RPMI8226 (cell line): ENCODE results near the gene TBCD.

ENCODE experiments used
- DNase-seq: peaks from one replicate; pipeline ENCODE4 v3.0.0-alpha.2; 2015

Gene TBCD

GRCh38 chr17:82909322-82909904 lies 157.5 kb downstream of the TBCD start:
- DNase-seq: no peak

- no peak for DNase-seq
Observed at GRCh38 chr17:82910041-82910481, 158.2 kb downstream of the TBCD start.

DNA sequence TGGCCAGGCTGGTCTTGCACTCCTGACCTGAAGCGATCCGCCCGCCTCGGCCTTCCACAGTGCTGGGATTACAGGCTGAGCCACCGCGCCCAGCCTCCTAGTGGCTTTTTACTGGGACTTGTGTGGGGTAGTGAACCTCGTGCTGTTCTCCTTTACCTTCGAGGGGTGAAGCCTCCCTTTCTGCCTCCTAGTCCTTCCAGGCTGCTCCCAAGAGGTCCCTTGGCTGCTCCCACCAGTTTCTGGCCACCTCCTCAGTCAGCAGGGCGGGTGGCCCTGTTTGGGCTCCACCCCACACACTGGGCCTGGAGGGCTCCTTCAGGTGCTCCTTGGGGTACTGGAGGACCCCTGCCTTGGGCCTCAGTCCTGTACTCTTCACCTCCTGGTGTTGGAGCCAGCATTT lies 158.9 kb downstream of the TBCD start:
- DNase-seq: no peak

DNA sequence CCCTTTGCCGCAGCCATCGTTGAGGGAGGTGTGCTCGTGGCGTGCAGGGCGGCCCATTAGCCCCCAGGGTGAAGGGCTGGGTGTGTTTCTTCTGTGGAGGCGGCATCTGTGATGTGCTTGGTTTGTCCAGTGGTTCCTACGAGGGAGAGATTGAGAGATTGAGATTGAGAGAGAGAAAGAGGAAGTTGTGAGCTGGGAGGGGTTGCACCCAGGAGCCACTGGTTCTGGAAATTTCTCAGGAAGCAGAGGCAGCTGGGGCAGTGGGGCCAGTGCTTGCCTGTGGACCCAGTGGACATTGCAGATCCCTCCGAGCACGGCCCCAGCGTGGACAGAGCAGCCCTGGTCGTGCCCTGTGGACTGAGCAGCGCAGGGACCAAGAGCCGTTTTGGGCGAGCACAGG lies 160.0 kb downstream of the TBCD start:
- DNase-seq: no peak

DNA sequence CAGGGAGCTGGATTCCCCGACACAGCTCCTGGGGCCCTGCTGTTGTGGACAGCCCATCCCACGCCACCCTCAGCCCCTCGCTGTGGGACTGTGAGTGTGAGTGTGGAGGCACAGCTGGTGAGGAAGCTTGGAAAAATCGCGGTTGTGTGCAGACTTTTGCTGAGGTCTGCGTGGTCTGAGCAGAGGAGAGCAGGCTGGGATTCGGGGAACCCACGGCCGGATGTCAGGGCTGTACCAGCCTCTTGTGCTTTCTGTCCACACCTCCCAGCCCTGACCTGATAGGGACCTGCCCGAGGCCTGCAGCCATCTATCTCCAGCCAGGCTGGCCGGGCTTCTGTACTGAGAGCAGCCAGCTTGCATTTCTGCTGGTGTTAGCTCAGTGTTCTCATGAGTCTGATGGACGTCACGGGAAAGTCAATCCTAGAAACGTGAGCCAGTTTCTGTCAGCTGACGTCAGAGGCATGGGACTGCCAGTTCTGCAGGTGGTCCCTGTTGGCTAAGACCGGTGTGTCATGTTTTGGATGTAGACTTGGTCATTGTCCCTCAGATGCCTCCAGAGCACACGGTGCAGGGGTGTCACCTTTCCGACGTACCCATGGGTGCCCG lies 160.7 kb downstream of the TBCD start:
- DNase-seq: no peak

- DNase-seq: no peak
Observed at GRCh38 chr17:82913304-82914043, 161.6 kb downstream of the TBCD start.

DNA sequence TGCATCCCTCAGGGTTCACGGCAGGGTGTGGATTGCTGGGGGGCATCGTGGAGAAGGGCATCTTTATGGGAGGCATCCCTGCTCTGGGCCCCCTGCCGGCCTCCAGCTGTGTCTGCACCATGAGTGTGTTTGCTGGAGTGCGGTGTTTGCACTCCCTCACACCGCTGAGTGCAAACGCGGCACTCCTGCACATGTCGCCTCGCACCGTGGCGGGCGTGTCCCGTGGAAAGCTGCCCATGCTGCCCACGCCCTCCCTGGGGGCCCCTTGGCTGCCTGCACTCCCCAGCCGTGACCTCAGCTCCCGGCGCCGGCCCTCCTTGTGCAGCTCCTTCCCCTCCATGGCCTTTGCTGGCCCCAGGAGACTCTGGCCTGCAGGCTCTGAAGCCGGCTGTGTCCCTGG lies 162.5 kb downstream of the TBCD start:
- no peak for DNase-seq

DNA sequence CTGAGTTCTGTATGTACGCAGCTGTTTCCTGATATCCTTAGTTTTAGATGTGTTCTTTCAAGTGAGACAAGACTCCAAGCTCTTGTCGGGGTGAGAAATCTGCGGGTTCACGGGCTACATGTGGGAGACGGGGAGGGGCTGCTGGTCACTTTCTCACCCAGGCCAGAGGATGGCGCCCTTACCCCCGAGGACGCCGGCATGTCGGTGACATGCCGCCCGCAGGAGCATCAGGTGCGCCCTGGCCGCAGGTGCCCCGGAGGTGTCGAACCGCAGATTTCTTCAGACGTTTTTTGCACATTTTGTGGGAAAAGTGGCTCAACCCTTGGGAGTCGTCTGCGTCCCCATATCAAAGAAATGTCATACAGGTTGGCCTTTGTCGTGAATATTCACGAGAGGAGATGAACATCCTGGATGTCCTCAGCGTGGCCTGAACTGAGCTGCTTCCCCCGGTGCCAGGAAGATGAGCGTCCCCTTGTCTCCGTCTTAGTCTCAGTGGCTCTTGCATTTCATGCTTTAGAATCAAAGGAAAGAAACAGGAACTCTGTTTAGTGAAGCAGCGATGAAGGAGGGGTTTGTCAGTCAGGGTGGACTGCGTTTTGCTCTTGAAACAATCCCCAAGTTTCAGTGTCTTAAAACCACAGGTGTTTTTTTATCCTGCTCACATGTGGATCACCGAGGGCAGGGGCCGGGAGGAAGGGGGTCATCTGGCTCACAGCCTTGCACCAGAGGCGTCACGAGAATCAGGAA lies 163.3 kb downstream of the TBCD start:
- no peak for DNase-seq

DNA sequence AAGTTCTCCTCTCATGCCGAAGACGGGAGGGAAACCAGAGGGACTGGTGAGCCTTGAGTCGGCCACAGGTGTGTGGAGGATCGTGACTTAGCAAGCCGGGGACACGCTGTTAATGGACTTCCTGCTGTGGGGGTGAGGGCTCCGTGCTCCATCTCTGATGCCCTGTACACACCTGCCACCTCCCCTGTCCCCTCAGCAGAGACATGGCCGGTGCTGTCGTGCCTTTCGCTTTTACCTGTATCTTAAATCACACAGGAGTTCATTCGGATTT lies 163.8 kb downstream of the TBCD start:
- DNase-seq: no peak

DNA sequence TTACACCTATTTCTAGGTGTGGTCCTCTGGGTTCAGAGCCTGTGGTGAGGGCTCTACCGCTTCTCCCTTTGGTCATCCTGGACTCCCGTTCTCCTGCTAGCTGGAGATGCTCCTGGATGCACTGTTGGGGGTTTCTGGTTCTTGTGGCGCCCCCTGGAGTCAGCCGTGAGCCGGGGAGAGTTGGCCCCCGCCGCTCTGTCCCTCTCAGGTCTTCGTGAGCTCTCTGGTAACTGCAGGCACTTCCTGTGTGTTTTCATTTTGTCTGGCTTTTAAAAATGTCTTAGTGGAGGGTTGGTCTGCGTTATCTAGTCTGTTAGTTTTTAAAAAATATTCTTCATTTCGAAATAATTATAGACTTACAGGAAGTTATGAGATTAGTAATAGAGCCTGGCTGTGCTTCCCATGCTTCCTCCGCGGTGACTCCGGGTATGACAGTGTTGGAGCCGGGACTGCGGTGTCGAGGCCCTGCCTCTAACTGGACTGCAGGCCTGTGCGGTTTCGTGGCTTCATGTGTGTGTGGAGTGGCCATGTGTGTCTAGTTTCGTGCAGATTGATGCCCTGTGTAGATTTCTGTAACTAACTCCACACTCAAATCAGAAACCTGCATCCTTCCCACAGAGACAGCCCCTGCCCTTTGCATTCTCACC lies 166.0 kb downstream of the TBCD start:
- DNase-seq: no peak

- no peak for DNase-seq
Observed at GRCh38 chr17:82918508-82918907, 166.6 kb downstream of the TBCD start.

DNA sequence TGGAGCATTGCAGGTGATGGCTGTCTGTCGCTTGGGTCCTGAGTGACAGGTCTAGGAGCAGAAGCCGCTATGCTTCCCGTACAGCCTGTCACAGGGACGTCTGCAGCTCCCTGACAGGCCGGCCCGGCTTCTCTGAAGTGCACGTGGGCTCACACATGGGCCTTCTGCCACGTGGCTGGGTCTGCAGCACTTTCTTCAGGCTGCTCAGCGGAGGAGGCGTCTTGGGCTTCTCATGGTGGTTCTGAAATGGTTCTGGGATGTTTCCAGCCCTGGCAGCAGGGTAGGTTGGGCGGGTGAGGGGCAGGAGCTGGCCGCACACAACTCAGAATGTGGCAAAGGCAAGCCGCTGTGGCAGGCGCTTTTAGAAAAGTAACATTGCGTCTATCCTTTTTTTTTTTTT lies 168.3 kb downstream of the TBCD start:
- DNase-seq: no peak

GRCh38 chr17:82920715-82921114 lies 168.8 kb downstream of the TBCD start:
- no peak for DNase-seq

- DNase-seq: no peak
Observed at GRCh38 chr17:82921426-82921825, 169.6 kb downstream of the TBCD start.

- DNase-seq: no peak
Observed at GRCh38 chr17:82922646-82923045, 170.8 kb downstream of the TBCD start.

DNA sequence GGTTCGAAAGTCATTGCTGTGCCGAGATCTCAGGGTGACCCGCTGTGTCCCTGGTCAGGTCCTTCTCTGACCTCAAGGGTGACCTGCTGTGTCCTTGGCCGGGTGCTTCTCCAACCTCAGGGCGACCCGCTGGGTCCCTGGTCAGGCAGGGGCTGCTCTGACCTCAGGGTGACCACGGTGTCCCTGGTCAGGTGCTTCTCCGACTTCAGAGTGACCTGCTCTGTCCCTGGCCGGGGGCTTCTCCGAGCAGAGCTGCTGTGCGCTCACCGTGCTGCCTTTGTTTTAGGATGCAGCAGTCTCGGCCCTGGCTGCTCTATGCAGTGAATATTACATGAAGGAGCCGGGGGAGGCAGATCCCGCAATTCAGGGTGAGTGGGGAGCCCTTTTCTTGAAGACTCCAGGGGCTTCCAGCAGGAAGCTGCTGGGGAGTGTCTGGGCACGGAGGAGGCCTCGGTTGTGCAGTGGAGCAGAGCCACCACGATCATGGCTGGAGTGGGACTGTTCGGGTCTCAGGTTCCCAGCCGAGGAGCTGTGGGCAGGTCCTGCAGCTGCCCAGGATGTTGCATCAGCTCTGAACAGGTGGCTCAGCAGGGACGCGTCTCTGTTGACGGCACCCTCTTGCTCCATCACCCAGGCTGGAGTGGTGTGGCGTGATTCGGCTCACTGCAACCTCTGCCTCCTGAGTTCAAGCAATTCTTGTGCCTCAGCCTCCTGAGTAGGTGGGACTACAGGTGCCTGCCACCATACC lies 171.7 kb downstream of the TBCD start:
- DNase-seq: no peak

DNA sequence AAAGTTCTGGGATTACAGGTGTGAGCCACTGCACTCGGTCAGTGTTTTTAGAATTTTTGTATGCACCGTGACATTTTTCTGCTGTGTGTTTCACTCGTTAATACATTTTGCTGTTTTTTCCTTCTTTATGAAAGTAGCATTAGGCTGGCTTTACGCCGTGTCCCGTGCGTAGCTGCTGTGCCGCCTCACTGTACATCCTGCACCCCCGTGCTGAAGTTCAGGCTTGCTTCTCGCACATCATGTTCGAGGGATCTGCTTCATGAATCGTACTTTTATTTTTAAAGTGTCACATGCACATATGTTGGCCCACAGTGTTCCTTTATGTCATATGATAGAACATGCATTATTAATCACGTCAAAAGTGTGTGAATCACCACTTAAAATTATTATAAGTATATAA lies 172.3 kb downstream of the TBCD start:
- DNase-seq: no peak

DNA sequence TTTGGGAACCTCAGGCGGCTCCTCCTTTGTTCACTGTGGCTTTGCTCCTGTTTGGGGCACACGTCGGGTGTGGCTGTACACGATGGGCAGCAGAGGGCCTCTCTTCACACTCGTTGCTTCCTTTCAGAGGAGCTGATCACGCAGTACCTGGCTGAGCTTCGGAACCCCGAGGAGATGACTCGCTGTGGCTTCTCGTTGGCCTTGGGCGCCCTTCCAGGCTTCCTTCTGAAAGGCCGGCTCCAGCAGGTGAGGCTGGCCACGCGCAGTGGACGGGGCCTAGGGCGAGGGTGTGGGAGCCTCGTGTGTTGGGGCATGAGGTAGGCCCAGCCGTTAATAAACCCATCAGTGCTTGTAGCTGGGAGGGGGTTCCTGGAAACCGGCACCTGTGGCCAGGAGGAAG lies 172.9 kb downstream of the TBCD start:
- no peak for DNase-seq

DNA sequence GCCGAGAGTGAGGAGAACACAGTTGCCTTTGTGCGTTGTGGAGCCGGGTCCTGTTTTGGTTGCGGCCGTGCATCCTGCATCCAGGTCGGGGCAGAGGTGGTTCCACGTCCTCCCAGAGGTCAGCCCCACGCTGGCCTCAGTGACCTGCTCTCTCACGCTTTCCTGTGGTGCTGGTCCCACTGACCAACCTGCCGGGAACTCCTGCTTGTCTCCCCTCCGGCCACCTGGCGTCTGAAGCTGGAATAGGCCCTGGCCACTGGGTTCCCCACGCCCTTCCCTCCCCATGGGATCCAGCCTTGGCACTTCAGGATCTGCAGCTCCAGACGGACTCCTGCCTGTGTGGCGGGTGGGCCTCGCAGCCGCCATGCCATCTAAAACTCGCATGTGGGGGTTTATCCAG lies 173.5 kb downstream of the TBCD start:
- DNase-seq: no peak

GRCh38 chr17:82926081-82926480 lies 174.2 kb downstream of the TBCD start:
- DNase-seq: no peak

DNA sequence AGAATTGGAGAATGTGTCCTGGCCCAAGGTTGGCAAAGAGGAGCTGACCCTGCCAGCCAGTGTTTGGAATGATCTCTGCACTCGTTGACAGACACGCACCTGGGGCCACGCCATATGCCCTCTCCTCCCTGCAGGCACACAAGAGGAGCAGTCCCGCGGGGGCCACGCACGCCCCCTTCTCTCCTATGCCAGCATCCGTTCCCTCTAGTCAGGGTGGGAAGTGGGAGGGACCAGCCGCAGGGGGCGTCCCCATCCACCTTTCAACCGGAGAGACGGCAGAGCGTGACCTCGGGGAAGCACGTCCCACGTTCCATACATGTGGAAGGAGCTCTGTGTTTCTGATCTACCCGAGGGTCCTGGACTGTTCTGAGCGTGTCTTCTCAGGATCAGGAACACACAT lies 174.9 kb downstream of the TBCD start:
- no peak for DNase-seq

- no peak for DNase-seq
Observed at GRCh38 chr17:82927311-82927660, 175.4 kb downstream of the TBCD start.
